ENCODE measurements around the gene GDPD5.
A peak's percentile ranks its signal among the peaks of the same experiment; 100 is the strongest.

The GDPD5 gene

DNA sequence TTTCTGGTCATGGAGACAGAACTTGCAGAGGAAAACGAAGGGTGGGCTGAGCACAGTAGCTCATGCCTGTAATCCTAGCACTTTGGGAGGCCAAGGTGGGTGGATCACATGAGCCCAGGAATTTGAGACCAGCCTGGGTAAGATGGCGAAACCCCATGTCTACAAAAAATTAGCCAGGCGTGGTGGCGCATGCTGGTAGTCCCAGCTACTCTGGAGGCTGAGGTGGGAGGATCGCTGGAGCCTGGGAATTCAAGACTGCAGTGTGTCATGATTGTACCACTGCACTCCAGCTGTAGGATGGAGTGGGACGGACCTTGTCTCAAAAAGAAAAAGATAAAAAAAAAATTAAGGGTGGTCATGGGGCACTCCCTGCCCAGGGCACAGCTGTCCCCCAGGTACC lies 42.2 kb upstream of the GDPD5 start:
- H3K4me1 ChIP-seq (ENCODE audit: insufficient read depth, insufficient read length) = peaks cover 19% of the 10 kb centered on the region
- no peaks in the 10 kb centered on the region for H3K9me3 ChIP-seq (ENCODE audit: insufficient read depth, low read length)
- H3K36me3 ChIP-seq (ENCODE audit: insufficient read depth, insufficient read length, low read length) = peaks cover 92% of the 10 kb centered on the region
- H3K27me3 ChIP-seq (ENCODE audit: insufficient read depth, insufficient read length) = no peaks in the 10 kb centered on the region
- TF ChIP-seq SUZ12 (IDR thresholded peaks at IDR 0.05; ENCODE audit: extremely low read depth, insufficient read depth, insufficient read length) (no peak), YY1 (IDR thresholded peaks at IDR 0.05; ENCODE audit: insufficient read depth, insufficient read length) (no peak), ZNF274 (IDR thresholded peaks at IDR 0.05; ENCODE audit: low read depth, low read length) (no peak)
- DNase-seq (ENCODE audit: low read depth, low spot score) = no peak
- H3K9ac ChIP-seq (ENCODE audit: insufficient read length, low read depth) = no peak overlapping the region
- no peak overlapping the region for H3K4me3 ChIP-seq (ENCODE audit: insufficient read length, low read depth)

DNA sequence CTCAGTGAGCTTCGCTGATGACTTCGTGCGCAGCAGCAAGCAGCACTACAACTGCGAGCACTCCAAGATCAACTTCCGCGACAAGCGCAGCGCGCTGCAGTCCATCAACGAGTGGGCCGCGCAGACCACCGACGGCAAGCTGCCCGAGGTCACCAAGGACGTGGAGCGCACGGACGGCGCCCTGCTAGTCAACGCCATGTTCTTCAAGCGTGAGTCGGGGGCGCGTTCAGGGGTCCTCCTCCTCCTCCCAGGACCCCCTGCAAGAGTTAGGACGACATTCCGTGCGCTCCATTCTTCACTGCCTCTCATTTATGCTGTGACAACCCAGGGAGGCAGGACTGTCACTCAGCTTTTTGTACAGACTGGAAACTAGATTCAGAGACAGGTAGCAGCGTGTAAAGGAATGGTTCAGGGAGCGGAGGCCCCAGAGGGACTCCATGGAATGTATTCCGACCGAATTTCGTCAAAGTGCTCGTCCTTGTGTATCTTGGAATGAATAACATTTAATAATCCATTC lies 41.1 kb upstream of the GDPD5 start:
- H3K9ac ChIP-seq (ENCODE audit: insufficient read length, low read depth) = peak overlapping the region; percentile 57
- no peak overlapping the region for H3K4me3 ChIP-seq (ENCODE audit: insufficient read length, low read depth)
- no peak for TF ChIP-seq ZNF274 (IDR thresholded peaks at IDR 0.05; ENCODE audit: low read depth, low read length)
- TF ChIP-seq YY1 (IDR thresholded peaks at IDR 0.05; ENCODE audit: insufficient read depth, insufficient read length) = no peak
- TF ChIP-seq SUZ12 (IDR thresholded peaks at IDR 0.05; ENCODE audit: extremely low read depth, insufficient read depth, insufficient read length) = no peak
- H3K4me1 ChIP-seq (ENCODE audit: insufficient read depth, insufficient read length) = peaks cover 19% of the 10 kb centered on the region
- H3K9me3 ChIP-seq (ENCODE audit: insufficient read depth, low read length) = no peaks in the 10 kb centered on the region
- H3K27me3 ChIP-seq (ENCODE audit: insufficient read depth, insufficient read length) = no peaks in the 10 kb centered on the region
- no peak for DNase-seq (ENCODE audit: low read depth, low spot score)
- H3K36me3 ChIP-seq (ENCODE audit: insufficient read depth, insufficient read length, low read length) = peaks cover 86% of the 10 kb centered on the region

DNA sequence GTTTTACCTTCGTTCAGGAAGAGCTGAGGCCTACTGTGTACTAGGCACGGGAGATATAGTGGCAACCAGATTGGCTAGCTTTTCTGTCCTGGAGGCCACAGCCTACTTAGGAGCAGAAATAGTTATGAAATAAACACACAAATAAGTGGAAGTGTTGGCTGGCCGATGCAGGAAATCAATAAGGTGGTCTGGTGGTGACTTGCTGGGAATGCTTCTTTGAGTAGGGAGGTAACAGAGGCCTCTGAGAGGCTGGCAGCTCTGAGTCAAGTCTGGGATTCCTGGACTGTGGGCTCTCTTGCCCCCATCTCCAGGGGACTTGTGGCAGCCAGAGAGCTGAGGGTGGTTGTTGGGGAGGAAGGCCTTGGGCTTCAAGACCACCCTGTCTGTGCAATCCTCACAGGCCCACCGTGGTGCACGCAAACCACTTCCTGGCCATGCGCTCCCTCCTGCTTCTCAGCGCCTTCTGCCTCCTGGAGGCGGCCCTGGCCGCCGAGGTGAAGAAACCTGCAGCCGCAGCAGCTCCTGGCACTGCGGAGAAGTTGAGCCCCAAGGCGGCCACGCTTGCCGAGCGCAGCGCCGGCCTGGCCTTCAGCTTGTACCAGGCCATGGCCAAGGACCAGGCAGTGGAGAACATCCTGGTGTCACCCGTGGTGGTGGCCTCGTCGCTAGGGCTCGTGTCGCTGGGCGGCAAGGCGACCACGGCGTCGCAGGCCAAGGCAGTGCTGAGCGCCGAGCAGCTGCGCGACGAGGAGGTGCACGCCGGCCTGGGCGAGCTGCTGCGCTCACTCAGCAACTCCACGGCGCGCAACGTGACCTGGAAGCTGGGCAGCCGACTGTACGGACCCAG lies 40.4 kb upstream of the GDPD5 start:
- Histone ChIP-seq H3K4me3 (ENCODE audit: insufficient read length, low read depth) (no peak overlapping the region), H3K27me3 (ENCODE audit: insufficient read depth, insufficient read length) (no peaks in the 10 kb centered on the region), H3K9ac (ENCODE audit: insufficient read length, low read depth) (peak overlapping the region; percentile 57), H3K36me3 (ENCODE audit: insufficient read depth, insufficient read length, low read length) (peaks cover 79% of the 10 kb centered on the region), H3K4me1 (ENCODE audit: insufficient read depth, insufficient read length) (peaks cover 20% of the 10 kb centered on the region), H3K9me3 (ENCODE audit: insufficient read depth, low read length) (no peaks in the 10 kb centered on the region)
- TF ChIP-seq SUZ12 (IDR thresholded peaks at IDR 0.05; ENCODE audit: extremely low read depth, insufficient read depth, insufficient read length) = no peak
- no peak for TF ChIP-seq ZNF274 (IDR thresholded peaks at IDR 0.05; ENCODE audit: low read depth, low read length)
- no peak for TF ChIP-seq YY1 (IDR thresholded peaks at IDR 0.05; ENCODE audit: insufficient read depth, insufficient read length)
- DNase-seq (ENCODE audit: low read depth, low spot score) = no peak

DNA sequence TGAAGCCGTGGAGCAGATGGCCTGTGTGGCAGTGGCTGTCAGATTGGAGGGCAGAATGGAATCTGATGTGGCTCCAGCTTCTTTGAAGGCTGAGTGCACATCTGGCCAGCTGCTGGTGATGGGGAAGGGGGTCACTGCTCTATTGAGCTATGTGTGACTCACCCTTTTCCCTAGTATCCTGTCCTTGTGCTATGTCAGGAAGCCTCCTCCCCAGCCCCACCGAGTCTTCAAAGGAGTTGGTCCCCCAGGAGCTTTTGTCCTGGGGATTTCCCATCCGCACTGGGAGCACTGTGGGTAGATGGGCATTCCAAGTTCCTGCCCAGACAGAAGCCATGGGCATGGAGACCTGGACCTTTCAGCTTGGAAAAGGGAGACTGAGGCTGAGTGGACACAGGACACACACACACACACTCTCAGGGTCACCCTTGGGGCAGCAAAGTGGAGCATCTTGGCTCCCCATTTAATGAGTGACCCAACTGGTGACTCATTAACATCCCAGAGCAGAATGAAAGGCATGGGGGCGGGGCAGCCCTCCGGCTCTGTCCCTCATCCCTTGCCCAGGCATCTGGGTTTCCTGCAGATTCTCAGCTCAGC lies 39.6 kb upstream of the GDPD5 start:
- Histone ChIP-seq H3K9me3 (ENCODE audit: insufficient read depth, low read length) (no peaks in the 10 kb centered on the region), H3K4me1 (ENCODE audit: insufficient read depth, insufficient read length) (peaks cover 20% of the 10 kb centered on the region), H3K36me3 (ENCODE audit: insufficient read depth, insufficient read length, low read length) (peaks cover 71% of the 10 kb centered on the region), H3K27me3 (ENCODE audit: insufficient read depth, insufficient read length) (no peaks in the 10 kb centered on the region), H3K9ac (ENCODE audit: insufficient read length, low read depth) (peak overlapping the region; percentile 93), H3K4me3 (ENCODE audit: insufficient read length, low read depth) (no peak overlapping the region)
- no peak for TF ChIP-seq YY1 (IDR thresholded peaks at IDR 0.05; ENCODE audit: insufficient read depth, insufficient read length)
- TF ChIP-seq ZNF274 (IDR thresholded peaks at IDR 0.05; ENCODE audit: low read depth, low read length) = no peak
- TF ChIP-seq SUZ12 (IDR thresholded peaks at IDR 0.05; ENCODE audit: extremely low read depth, insufficient read depth, insufficient read length) = no peak
- DNase-seq (ENCODE audit: low read depth, low spot score) = no peak

DNA sequence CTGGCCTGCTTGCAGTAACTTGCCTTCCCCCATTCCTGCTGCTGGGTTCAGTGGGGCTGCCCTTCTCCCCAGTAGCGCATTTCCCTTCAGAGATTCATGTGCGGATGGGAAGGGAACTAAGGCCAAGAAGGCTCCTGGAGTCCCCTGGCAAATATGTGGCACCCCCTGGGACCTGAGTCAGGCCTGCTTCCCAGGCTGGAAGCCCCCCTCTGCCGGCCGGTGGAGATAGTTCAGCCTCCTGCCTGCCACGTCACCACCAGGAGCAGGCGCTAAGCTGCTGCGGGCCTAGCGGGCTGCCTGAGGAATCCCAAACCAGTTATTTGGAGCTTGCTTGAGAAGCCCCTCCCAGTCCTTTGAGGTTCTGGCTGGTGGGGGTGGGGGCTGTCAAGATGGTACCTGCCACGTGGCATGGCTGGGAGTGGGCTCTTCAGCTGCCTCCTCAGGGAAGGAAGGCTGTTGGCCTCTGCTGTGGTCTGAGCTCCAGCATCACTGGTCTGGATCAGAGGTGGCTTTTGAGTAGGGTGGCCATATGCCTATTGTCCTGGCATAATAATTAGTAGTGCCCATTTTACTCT lies 38.3 kb upstream of the GDPD5 start:
- Histone ChIP-seq H3K4me1 (ENCODE audit: insufficient read depth, insufficient read length) (peaks cover 26% of the 10 kb centered on the region), H3K4me3 (ENCODE audit: insufficient read length, low read depth) (peak overlapping the region; percentile 84), H3K27me3 (ENCODE audit: insufficient read depth, insufficient read length) (no peaks in the 10 kb centered on the region), H3K9me3 (ENCODE audit: insufficient read depth, low read length) (no peaks in the 10 kb centered on the region), H3K36me3 (ENCODE audit: insufficient read depth, insufficient read length, low read length) (peaks cover 60% of the 10 kb centered on the region), H3K9ac (ENCODE audit: insufficient read length, low read depth) (peak overlapping the region; percentile 93)
- no peak for TF ChIP-seq SUZ12 (IDR thresholded peaks at IDR 0.05; ENCODE audit: extremely low read depth, insufficient read depth, insufficient read length)
- TF ChIP-seq YY1 (IDR thresholded peaks at IDR 0.05; ENCODE audit: insufficient read depth, insufficient read length) = no peak
- no peak for DNase-seq (ENCODE audit: low read depth, low spot score)

DNA sequence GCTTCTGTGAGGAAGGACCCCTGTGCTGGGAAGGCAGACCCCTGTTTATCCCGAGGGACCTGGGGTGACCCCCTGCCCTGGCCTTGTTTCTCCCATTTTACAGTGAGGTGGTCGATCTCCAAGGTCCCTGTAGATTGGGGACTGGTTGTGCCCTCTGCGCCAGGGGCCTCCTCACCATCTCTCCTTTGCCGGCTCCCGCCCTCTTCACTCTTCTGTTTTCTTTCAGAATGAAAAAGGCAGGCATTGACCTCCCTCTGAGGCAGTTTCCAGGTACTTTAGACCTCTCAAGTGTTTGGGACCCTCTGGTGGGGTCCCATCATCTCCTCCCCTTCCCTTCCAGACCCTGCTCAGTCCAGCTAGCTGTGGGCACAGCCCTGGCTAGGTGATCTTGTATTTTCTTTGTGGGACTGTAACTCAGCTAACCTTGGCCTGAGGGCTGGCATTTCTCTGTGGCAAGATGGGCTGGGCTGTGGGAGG lies 37.8 kb upstream of the GDPD5 start:
- Histone ChIP-seq H3K4me1 (ENCODE audit: insufficient read depth, insufficient read length) (peaks cover 28% of the 10 kb centered on the region), H3K27me3 (ENCODE audit: insufficient read depth, insufficient read length) (no peaks in the 10 kb centered on the region), H3K4me3 (ENCODE audit: insufficient read length, low read depth) (peak overlapping the region; percentile 84), H3K36me3 (ENCODE audit: insufficient read depth, insufficient read length, low read length) (peaks cover 55% of the 10 kb centered on the region), H3K9ac (ENCODE audit: insufficient read length, low read depth) (peak overlapping the region; percentile 93), H3K9me3 (ENCODE audit: insufficient read depth, low read length) (no peaks in the 10 kb centered on the region)
- TF ChIP-seq YY1 (IDR thresholded peaks at IDR 0.05; ENCODE audit: insufficient read depth, insufficient read length) (no peak), SUZ12 (IDR thresholded peaks at IDR 0.05; ENCODE audit: extremely low read depth, insufficient read depth, insufficient read length) (no peak), ZNF274 (IDR thresholded peaks at IDR 0.05; ENCODE audit: low read depth, low read length) (no peak)
- DNase-seq (ENCODE audit: low read depth, low spot score) = no peak

All from NT2/D1 (cell line).